Measurements from ENCODE around the gene TRIM59.

The TRIM59 gene

GRCh38 chr3:160413613-160414248 is 35.9 kb downstream of the TRIM59 start:
- H3K27ac ChIP-seq (replicated peaks), result no peak overlapping the region
- H3K27me3 ChIP-seq (ENCODE audit: insufficient read depth, poor library complexity, severe bottlenecking), result no peaks in the 10 kb centered on the region
- peak; percentile 50 for TF ChIP-seq CTCF (IDR thresholded peaks at IDR 0.05; ENCODE audit: insufficient read depth, low read length)
- no peak for TF ChIP-seq POLR2AphosphoS5 (IDR thresholded peaks at IDR 0.05; ENCODE audit: low read depth)
- peak; percentile 34; the same call in 1 of the 2 replicates for TF ChIP-seq SPI1 (IDR thresholded peaks at IDR 0.05; ENCODE audit: borderline replicate concordance, low read depth)
- no peak overlapping the region for H3K4me3 ChIP-seq (replicated peaks; ENCODE audit: insufficient read depth, low read length)
- peak; percentile 59 to 68 for DNase-seq (ENCODE audit: low read depth in 1 of 2, low spot score in 1 of 2)

- DNase-seq (ENCODE audit: low read depth in 1 of 2, low spot score in 1 of 2), result no peak
- TF ChIP-seq SPI1 (IDR thresholded peaks at IDR 0.05; ENCODE audit: borderline replicate concordance, low read depth), result no peak
- TF ChIP-seq CTCF (IDR thresholded peaks at IDR 0.05; ENCODE audit: insufficient read depth, low read length), result no peak
- TF ChIP-seq, protein P1, sequence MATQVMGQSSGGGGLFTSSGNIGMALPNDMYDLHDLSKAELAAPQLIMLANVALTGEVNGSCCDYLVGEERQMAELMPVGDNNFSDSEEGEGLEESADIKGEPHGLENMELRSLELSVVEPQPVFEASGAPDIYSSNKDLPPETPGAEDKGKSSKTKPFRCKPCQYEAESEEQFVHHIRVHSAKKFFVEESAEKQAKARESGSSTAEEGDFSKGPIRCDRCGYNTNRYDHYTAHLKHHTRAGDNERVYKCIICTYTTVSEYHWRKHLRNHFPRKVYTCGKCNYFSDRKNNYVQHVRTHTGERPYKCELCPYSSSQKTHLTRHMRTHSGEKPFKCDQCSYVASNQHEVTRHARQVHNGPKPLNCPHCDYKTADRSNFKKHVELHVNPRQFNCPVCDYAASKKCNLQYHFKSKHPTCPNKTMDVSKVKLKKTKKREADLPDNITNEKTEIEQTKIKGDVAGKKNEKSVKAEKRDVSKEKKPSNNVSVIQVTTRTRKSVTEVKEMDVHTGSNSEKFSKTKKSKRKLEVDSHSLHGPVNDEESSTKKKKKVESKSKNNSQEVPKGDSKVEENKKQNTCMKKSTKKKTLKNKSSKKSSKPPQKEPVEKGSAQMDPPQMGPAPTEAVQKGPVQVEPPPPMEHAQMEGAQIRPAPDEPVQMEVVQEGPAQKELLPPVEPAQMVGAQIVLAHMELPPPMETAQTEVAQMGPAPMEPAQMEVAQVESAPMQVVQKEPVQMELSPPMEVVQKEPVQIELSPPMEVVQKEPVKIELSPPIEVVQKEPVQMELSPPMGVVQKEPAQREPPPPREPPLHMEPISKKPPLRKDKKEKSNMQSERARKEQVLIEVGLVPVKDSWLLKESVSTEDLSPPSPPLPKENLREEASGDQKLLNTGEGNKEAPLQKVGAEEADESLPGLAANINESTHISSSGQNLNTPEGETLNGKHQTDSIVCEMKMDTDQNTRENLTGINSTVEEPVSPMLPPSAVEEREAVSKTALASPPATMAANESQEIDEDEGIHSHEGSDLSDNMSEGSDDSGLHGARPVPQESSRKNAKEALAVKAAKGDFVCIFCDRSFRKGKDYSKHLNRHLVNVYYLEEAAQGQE (IDR thresholded peaks at IDR 0.05; ENCODE audit: insufficient replicate concordance, low read depth), result no peak
- TF ChIP-seq GABPA (IDR thresholded peaks at IDR 0.05; ENCODE audit: low read depth), result no peak
- no peak for TF ChIP-seq POLR2AphosphoS5 (IDR thresholded peaks at IDR 0.05; ENCODE audit: low read depth)
- H3K4me3 ChIP-seq (replicated peaks; ENCODE audit: insufficient read depth, low read length), result no peak overlapping the region
- no peak overlapping the region for H3K27ac ChIP-seq (replicated peaks)
- no peaks in the 10 kb centered on the region for H3K27me3 ChIP-seq (ENCODE audit: insufficient read depth, poor library complexity, severe bottlenecking)
Measured at GRCh38 chr3:160412477-160412876, 37.1 kb downstream of the TRIM59 start.

DNA sequence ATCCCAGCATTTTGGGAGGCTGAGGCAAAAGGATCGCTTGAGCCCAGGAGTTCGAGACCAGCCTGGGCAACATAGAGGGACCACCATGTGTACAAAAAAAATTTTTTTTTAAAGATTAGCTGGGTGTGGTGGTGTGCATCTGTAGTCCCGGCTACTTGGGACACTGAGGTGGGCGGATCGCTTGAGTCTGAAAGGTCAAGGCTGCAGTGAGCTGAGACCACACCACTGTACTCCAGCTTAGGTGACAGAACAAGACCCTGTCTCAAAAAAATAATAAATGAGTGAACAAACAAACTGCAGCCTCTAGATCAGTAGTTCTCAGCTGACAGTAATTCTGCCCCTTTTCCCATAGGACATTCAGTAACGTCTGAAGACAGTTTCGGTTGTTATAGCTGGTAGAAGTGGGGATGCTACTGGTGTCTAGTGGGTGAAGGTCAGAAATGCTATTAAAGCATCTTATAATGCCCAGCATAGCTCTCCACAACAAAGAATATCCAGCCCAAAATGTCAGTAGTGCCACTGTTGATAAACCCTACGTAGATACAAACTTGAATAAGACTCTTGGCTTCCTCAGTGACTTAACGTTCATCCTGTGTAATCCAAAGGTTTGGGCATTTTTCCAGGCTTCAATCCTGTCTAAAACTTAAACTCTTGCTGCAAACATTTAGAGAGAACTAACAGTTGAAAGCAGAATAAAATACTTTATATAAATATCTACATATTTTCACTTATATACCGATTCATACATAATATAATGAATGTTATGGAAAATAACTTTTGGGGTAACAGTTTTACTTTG is 39.6 kb downstream of the TRIM59 start:
- Histone ChIP-seq H3K4me3 (replicated peaks; ENCODE audit: insufficient read depth, low read length) (no peak overlapping the region), H3K27ac (replicated peaks) (no peak overlapping the region), H3K27me3 (ENCODE audit: insufficient read depth, poor library complexity, severe bottlenecking) (no peaks in the 10 kb centered on the region)
- DNase-seq (ENCODE audit: low read depth in 1 of 2, low spot score in 1 of 2), result no peak
- TF ChIP-seq, protein P1 (IDR thresholded peaks at IDR 0.05; ENCODE audit: insufficient replicate concordance, low read depth), result no peak
- TF ChIP-seq GABPA (IDR thresholded peaks at IDR 0.05; ENCODE audit: low read depth) (no peak), POLR2AphosphoS5 (IDR thresholded peaks at IDR 0.05; ENCODE audit: low read depth) (no peak), SPI1 (IDR thresholded peaks at IDR 0.05; ENCODE audit: borderline replicate concordance, low read depth) (no peak), CTCF (IDR thresholded peaks at IDR 0.05; ENCODE audit: insufficient read depth, low read length) (no peak)
